BE2C (cell line): Measurements from ENCODE around the gene LENG9.

ENCODE experiments used
- DNase-seq: peaks from one replicate; pipeline ENCODE4 v3.0.0-alpha.2; 2020
- H3K27me3 ChIP-seq: fragments of 250-450 bp; sonication (Bioruptor Pico); 2 replicates; pipeline ENCODE4 v1.5.1; 2020; ENCODE audit warnings: mild to moderate bottlenecking
- H3K36me3 ChIP-seq: fragments of 250-450 bp; sonication (Bioruptor Pico); 2 replicates; pipeline ENCODE4 v1.5.1; 2020; ENCODE audit warnings: mild to moderate bottlenecking
- H3K4me1 ChIP-seq: fragments of 250-450 bp; sonication (Bioruptor Pico); 2 replicates; pipeline ENCODE4 v1.5.1; 2020
- H3K4me3 ChIP-seq: 2 replicates; pipeline ENCODE4 v1.5.1; 2011; ENCODE audit warnings: low read depth, low read length
- H3K9me3 ChIP-seq: fragments of 250-450 bp; sonication (Bioruptor Pico); 2 replicates; pipeline ENCODE4 v1.5.1; 2020
- TF ChIP-seq, protein P1 (sequence below): IDR thresholded peaks from 2 replicates; pipeline ENCODE4 v1.5.1; 2012; ENCODE audit warnings: mild to moderate bottlenecking, low read depth, low read length

LENG9 gene

DNA sequence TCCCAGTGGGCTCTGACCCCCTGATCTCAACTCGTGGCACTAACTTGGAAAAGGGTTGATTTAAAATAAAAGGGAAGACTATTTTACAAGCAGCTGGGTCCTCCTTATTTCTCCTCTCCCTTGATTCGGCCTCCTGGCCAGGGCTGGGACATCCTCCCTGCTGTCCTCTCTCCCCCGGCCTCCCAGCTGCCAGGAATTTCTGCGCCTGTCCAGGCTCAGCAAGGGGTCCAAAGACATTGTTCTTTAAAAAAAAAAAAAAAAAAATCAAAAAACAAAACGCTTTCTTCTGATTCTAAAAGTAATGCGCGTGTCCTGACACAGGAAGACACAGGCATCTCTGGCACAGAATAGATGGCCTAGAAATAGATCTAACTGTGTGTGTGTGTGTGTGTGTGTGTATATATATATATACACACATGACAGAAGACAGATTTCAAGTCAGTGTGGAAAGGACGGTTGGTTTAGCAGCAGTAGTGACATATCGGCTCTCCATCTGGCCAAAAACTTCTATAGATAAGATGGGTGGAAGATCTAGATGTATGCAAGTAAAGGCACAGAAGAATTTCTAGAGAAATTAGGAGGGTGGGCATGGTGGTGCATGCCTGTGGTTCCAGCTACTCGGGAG is 26.8 kb downstream of the LENG9 start:
- H3K4me3 ChIP-seq: no peak overlapping the region
- TF ChIP-seq, protein P1, sequence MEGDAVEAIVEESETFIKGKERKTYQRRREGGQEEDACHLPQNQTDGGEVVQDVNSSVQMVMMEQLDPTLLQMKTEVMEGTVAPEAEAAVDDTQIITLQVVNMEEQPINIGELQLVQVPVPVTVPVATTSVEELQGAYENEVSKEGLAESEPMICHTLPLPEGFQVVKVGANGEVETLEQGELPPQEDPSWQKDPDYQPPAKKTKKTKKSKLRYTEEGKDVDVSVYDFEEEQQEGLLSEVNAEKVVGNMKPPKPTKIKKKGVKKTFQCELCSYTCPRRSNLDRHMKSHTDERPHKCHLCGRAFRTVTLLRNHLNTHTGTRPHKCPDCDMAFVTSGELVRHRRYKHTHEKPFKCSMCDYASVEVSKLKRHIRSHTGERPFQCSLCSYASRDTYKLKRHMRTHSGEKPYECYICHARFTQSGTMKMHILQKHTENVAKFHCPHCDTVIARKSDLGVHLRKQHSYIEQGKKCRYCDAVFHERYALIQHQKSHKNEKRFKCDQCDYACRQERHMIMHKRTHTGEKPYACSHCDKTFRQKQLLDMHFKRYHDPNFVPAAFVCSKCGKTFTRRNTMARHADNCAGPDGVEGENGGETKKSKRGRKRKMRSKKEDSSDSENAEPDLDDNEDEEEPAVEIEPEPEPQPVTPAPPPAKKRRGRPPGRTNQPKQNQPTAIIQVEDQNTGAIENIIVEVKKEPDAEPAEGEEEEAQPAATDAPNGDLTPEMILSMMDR: no peak
- H3K4me1 ChIP-seq: no peaks in the 10 kb centered on the region; the same call in 1 of the 2 replicates

DNA sequence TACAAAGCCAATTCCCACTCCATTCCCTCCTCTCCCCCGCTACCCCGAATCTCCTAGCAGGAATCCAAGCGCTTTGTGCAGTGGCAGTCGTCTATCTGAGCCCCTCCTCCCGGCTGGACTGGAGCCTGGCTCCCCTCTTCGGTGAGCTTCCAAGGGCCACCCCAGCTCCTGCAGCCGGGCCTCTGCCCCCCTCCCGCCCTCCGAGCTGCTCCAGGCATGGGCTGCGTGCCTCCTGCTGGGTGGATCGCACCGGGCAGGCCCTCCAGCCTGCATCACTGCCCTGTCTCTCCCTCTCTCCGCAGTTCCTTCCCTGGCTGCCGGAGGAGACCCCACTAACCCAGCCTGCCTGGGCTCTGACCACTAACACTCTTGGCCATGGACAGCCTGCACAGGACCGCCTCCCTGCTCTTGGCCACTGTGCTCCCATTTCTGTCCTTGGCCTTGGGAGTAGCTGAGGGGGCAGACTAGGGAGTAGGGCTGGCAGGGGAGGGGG is 27.5 kb downstream of the LENG9 start:
- no peaks in the 10 kb centered on the region for H3K36me3 ChIP-seq
- peaks cover 24% of the 10 kb centered on the region for H3K27me3 ChIP-seq
- H3K4me3 ChIP-seq: no peak overlapping the region
- no peaks in the 10 kb centered on the region; the same call in 1 of the 2 replicates for H3K9me3 ChIP-seq
- H3K4me1 ChIP-seq: no peaks in the 10 kb centered on the region; the same call in 1 of the 2 replicates
- TF ChIP-seq, protein P1: no peak
- DNase-seq: no peak

More for the DNA sequence above, 26.8 kb downstream of the LENG9 start:
- DNase-seq: no peak
- peaks cover 24% of the 10 kb centered on the region for H3K27me3 ChIP-seq
- H3K9me3 ChIP-seq: no peaks in the 10 kb centered on the region; the same call in 1 of the 2 replicates
- H3K36me3 ChIP-seq: no peaks in the 10 kb centered on the region

DNA sequence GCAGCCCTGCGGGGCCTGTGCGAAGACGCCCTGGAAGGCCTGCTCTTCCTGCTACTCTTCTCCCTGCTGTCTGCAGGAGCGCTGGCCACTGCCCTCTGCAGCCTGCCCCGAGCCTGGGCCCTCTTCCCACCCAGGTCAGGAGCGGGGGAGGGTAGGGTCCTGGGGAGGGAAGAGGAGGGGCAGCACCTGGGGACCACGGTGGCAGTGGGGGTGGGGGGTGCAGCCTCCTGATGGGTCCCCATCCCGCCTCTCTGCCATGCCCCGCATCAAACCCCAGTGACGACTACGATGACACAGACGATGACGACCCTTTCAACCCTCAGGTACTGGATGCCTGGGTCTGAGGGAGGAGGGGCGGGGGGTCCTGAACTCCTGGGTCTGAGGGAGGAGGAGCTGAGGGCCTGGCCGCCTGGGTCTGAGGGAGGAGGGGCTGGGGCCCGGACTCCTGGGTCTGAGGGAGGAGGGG is 28.0 kb downstream of the LENG9 start:
- no peaks in the 10 kb centered on the region; the same call in 1 of the 2 replicates for H3K4me1 ChIP-seq
- no peaks in the 10 kb centered on the region for H3K36me3 ChIP-seq
- H3K4me3 ChIP-seq: no peak overlapping the region
- H3K27me3 ChIP-seq: peaks cover 24% of the 10 kb centered on the region
- DNase-seq: no peak
- TF ChIP-seq, protein P1: no peak
- H3K9me3 ChIP-seq: no peaks in the 10 kb centered on the region; the same call in 1 of the 2 replicates

DNA sequence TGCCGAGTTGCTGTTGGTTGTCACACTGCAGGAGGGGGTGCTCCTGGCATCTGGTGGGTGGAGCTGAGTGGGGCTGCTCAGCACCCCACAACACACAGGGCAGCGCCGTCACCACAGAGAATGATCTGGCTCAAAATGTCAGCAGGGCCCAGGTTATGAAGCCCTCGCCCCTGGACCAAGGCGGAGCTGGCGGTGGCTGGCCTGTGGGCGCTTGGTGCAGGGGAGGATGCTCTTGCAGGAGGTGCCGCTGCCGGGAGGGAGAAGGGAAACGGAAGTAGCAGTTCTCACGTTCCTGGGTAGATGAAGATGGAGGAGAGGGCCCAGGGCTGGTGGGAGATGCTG is 28.7 kb downstream of the LENG9 start:
- Histone ChIP-seq H3K9me3 (no peaks in the 10 kb centered on the region; the same call in 1 of the 2 replicates), H3K4me3 (no peak overlapping the region), H3K4me1 (no peaks in the 10 kb centered on the region; the same call in 1 of the 2 replicates), H3K27me3 (peaks cover 29% of the 10 kb centered on the region), H3K36me3 (no peaks in the 10 kb centered on the region)
- DNase-seq: no peak
- TF ChIP-seq, protein P1: no peak

DNA sequence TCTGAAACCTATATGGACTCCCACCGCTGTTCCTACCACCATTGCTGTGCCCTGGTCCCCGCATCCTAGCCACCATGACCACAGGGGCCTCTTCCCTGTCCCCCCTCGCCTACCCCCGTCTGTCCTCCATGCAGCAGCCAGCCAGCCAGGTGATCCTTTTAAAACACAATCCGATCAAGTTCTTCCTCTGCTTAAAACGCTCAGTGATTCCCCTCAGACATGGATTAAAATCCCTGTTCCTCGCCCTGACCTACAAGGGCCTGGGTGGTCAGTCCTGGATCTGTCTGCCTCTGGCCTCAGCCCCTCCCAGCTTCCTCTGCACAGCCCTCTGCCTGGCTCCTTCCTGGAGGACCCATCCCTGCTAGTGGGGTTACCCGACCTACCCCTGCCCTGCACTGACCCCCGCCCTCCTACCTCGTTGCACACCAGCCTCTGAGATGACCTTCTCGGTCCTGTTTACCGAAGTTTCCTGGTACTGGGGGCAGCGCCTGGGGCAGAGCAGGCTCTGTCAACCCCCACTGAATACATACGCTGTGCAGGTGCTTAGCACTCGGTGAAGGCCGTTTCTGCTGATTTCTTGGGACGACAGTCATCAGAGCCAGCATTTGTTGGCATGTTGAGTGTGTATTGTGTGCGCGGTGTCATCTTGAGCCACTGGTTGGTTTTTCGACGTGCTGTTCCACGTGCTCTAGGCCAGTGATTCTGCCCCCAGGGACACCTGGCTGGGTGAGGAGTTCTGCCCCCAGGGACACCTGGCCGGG is 29.3 kb downstream of the LENG9 start:
- Histone ChIP-seq H3K4me1 (no peaks in the 10 kb centered on the region; the same call in 1 of the 2 replicates), H3K27me3 (peaks cover 34% of the 10 kb centered on the region), H3K4me3 (no peak overlapping the region), H3K36me3 (no peaks in the 10 kb centered on the region), H3K9me3 (no peaks in the 10 kb centered on the region; the same call in 1 of the 2 replicates)
- TF ChIP-seq, protein P1: no peak
- no peak for DNase-seq
